NCI-H1048 (cell line): ENCODE data around the gene RC3H2.
"Not testable (repeated sequence)": the region's sequence is repeated elsewhere in the genome, so short reads cannot be mapped to it uniquely, and the experiment has no call there.

ENCODE experiments used
- DNase-seq: peaks from one replicate; lab custom pipeline; 2025; lab: John Stamatoyannopoulos, UW

RC3H2 gene

GRCh38 chr9:122846371-122846940 lies 58.7 kb downstream of the RC3H2 start:
- no peak for DNase-seq

- DNase-seq: no peak
These were observed 60.0 kb downstream of the RC3H2 start for GRCh38 chr9:122845116-122845515.

- no peak for DNase-seq
These were observed 61.0 kb downstream of the RC3H2 start for GRCh38 chr9:122844137-122844536.

GRCh38 chr9:122841501-122841900 lies 63.7 kb downstream of the RC3H2 start:
- DNase-seq: no peak

- DNase-seq: not testable (repeated sequence)
These were observed 66.7 kb downstream of the RC3H2 start for GRCh38 chr9:122838441-122838840.

- DNase-seq: no peak
These were observed 67.8 kb downstream of the RC3H2 start for GRCh38 chr9:122837266-122837850.

GRCh38 chr9:122835313-122835731 lies 69.8 kb downstream of the RC3H2 start:
- no peak for DNase-seq

GRCh38 chr9:122832194-122832593 lies 73.0 kb downstream of the RC3H2 start:
- DNase-seq: no peak

GRCh38 chr9:122828965-122829284 lies 76.2 kb downstream of the RC3H2 start:
- not testable (repeated sequence) for DNase-seq

- DNase-seq: no peak
These were observed 77.4 kb downstream of the RC3H2 start for GRCh38 chr9:122827761-122828093.

GRCh38 chr9:122822938-122823337 lies 82.2 kb downstream of the RC3H2 start:
- DNase-seq: no peak

GRCh38 chr9:122822056-122822455 lies 83.1 kb downstream of the RC3H2 start:
- DNase-seq: no peak

- DNase-seq: no peak
These were observed 83.7 kb downstream of the RC3H2 start for GRCh38 chr9:122821278-122821943.

GRCh38 chr9:122820490-122820845 lies 84.7 kb downstream of the RC3H2 start:
- no peak for DNase-seq

GRCh38 chr9:122819791-122820489 lies 85.2 kb downstream of the RC3H2 start:
- no peak for DNase-seq

- DNase-seq: no peak
These were observed 85.8 kb downstream of the RC3H2 start for GRCh38 chr9:122819326-122819725.

- no peak for DNase-seq
These were observed 88.8 kb downstream of the RC3H2 start for GRCh38 chr9:122816163-122816867.

GRCh38 chr9:122815544-122815943 lies 89.6 kb downstream of the RC3H2 start:
- no peak for DNase-seq

GRCh38 chr9:122814545-122814944 lies 90.6 kb downstream of the RC3H2 start:
- DNase-seq: no peak

GRCh38 chr9:122812736-122813135 lies 92.4 kb downstream of the RC3H2 start:
- DNase-seq: no peak

- peak; percentile 54 for DNase-seq
These were observed 94.7 kb downstream of the RC3H2 start for GRCh38 chr9:122810306-122810946.

GRCh38 chr9:122809261-122809660 lies 95.9 kb downstream of the RC3H2 start:
- not testable (repeated sequence) for DNase-seq
